ENCODE results near the gene ACTR2.
"Not testable (repeated sequence)": the region's sequence is repeated elsewhere in the genome, so short reads cannot be mapped to it uniquely, and the experiment has no call there.

DNA sequence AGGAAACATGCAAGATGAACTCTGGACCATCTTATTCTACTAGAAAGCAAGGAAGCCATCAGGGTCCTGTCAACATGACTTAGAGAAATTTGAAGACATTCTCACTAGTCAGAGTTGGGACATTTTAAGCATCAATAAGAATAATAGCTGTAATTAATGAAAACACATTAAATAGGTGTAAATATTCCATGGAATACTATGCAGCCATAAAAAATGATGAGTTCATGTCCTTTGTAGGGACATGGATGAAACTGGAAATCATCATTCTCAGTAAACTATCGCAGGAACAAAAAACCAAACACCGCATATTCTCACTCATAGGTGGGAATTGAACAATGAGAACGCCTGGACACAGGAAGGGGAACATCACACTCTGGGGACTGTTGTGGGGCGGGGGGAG lies 44.2 kb upstream of the ACTR2 start:
- TF ChIP-seq, protein P1, sequence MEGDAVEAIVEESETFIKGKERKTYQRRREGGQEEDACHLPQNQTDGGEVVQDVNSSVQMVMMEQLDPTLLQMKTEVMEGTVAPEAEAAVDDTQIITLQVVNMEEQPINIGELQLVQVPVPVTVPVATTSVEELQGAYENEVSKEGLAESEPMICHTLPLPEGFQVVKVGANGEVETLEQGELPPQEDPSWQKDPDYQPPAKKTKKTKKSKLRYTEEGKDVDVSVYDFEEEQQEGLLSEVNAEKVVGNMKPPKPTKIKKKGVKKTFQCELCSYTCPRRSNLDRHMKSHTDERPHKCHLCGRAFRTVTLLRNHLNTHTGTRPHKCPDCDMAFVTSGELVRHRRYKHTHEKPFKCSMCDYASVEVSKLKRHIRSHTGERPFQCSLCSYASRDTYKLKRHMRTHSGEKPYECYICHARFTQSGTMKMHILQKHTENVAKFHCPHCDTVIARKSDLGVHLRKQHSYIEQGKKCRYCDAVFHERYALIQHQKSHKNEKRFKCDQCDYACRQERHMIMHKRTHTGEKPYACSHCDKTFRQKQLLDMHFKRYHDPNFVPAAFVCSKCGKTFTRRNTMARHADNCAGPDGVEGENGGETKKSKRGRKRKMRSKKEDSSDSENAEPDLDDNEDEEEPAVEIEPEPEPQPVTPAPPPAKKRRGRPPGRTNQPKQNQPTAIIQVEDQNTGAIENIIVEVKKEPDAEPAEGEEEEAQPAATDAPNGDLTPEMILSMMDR (IDR thresholded peaks at IDR 0.05) = not testable (repeated sequence)
- not testable (repeated sequence) for TF ChIP-seq POLR2A (IDR thresholded peaks at IDR 0.05)
